Smooth muscle cell (in vitro differentiated cells): ENCODE results near the gene L1CAM. TPM values are rescaled to one million over a fixed set of nuclear protein-coding genes. Genes with fewer than 3 reads are reported as not detected.

Experiments used
- DNase-seq: peaks from one replicate; lab custom pipeline; 2025; ENCODE audit not compliant: unreplicated experiment; lab: John Stamatoyannopoulos, UW
- H2AFZ ChIP-seq: fragments of 200-600 bp; sonication (generic); 2 replicates; pipeline ENCODE4 v1.6.0; 2016; ENCODE audit warnings: antibody characterized with exemption, low read depth, mild to moderate bottlenecking
- H3F3A ChIP-seq: fragments of 200-600 bp; sonication (generic); 2 replicates; pipeline ENCODE4 v1.6.0; 2017; ENCODE audit warnings: antibody characterized with exemption, low read depth
- H3K27ac ChIP-seq: fragments of 200-600 bp; sonication (generic); 2 replicates; pipeline ENCODE4 v1.5.1; 2016; ENCODE audit warnings: low read depth, mild to moderate bottlenecking
- H3K27me3 ChIP-seq: fragments of 200-600 bp; sonication (generic); 2 replicates; pipeline ENCODE4 v1.6.1; 2016; ENCODE audit warnings: low read depth, mild to moderate bottlenecking
- H3K36me3 ChIP-seq: fragments of 200-600 bp; sonication (generic); 2 replicates; pipeline ENCODE4 v1.5.1; 2016; ENCODE audit warnings: low read depth
- H3K4me1 ChIP-seq: fragments of 200-600 bp; sonication (generic); 2 replicates; pipeline ENCODE4 v1.5.1; 2016; ENCODE audit warnings: low read depth
- H3K4me2 ChIP-seq: fragments of 200-600 bp; sonication (generic); 2 replicates; pipeline ENCODE4 v1.6.0; 2016; ENCODE audit warnings: mild to moderate bottlenecking
- H3K4me3 ChIP-seq: fragments of 200-600 bp; sonication (generic); 2 replicates; pipeline ENCODE4 v1.5.1; 2016; ENCODE audit warnings: mild to moderate bottlenecking
- H3K79me2 ChIP-seq: fragments of 200-600 bp; sonication (generic); 2 replicates; pipeline ENCODE4 v1.6.0; 2016; ENCODE audit warnings: low read depth, mild to moderate bottlenecking
- H3K9ac ChIP-seq: fragments of 200-600 bp; sonication (generic); 2 replicates; pipeline ENCODE4 v1.6.0; 2016; ENCODE audit warnings: low read depth
- H3K9me3 ChIP-seq: fragments of 200-600 bp; sonication (generic); replicated peaks from 2 replicates; pipeline ENCODE4 v1.5.1; 2016; ENCODE audit warnings: low read depth
- H4K20me1 ChIP-seq: fragments of 200-600 bp; sonication (generic); 2 replicates; pipeline ENCODE4 v1.6.0; 2016; ENCODE audit warnings: low read depth
- CTCF ChIP-seq: fragments of 200-600 bp; sonication (generic); IDR thresholded peaks from 2 replicates; pipeline ENCODE4 v1.5.1; 2017; ENCODE audit warnings: borderline replicate concordance, mild to moderate bottlenecking, antibody characterized with exemption; ENCODE audit not compliant: insufficient read depth, poor library complexity, severe bottlenecking
- WGBS: methylation state at CpG from one replicate; pipeline ENCODE4 v1.1.7; 2016; ENCODE audit warnings: low lambda C conversion rate; 5-methylcytosine and 5-hydroxymethylcytosine counted together
- polyA plus RNA-seq: library from polyadenylated mRNA; unstranded; fragments of >200 nt; fragmentation: Nextera tagmentation; extraction: Ambion mirVana; gene quantifications from 2 replicates; pipeline ENCODE4 v1.2.1, GENCODE V29; 2016
- total RNA-seq: library from RNA; depleted of rRNA; stranded (reverse); fragments of >200 nt; gene quantifications from 2 replicates; pipeline ENCODE4 v1.2.3, GENCODE V29; 2014

The L1CAM gene
- total and polyA plus RNA-seq, 2 experiments from 2014 or later: 27.2 to 68.7 TPM

- Histone ChIP-seq H3K27me3 (no peaks in the 10 kb centered on the region), H3K4me3 (no peak overlapping the region), H4K20me1 (no peaks in the 10 kb centered on the region), H3K27ac (no peak overlapping the region), H3K79me2 (no peaks in the 10 kb centered on the region), H3K36me3 (no peaks in the 10 kb centered on the region), H3K9me3 (no peaks in the 10 kb centered on the region), H2AFZ (no peak overlapping the region), H3K4me2 (no peak overlapping the region), H3K9ac (no peak overlapping the region), H3F3A (no peaks in the 10 kb centered on the region), H3K4me1 (no peaks in the 10 kb centered on the region)
- 83% methylated on average over 21 of the region's 37 CpGs for WGBS
- DNase-seq: no peak
- TF ChIP-seq CTCF: no peak
Measured at GRCh38 chrX:153909024-153909979, 23.3 kb upstream of the L1CAM start.

GRCh38 chrX:153908219-153908860 lies 22.4 kb upstream of the L1CAM start:
- H2AFZ ChIP-seq: no peak overlapping the region
- H3K27ac ChIP-seq: no peak overlapping the region
- no peaks in the 10 kb centered on the region for H3K36me3 ChIP-seq
- H3F3A ChIP-seq: no peaks in the 10 kb centered on the region
- H4K20me1 ChIP-seq: no peaks in the 10 kb centered on the region
- H3K27me3 ChIP-seq: no peaks in the 10 kb centered on the region
- H3K4me1 ChIP-seq: no peaks in the 10 kb centered on the region
- H3K4me2 ChIP-seq: no peak overlapping the region
- 93% methylated on average over 22 of the region's 23 CpGs for WGBS
- DNase-seq: no peak
- H3K9me3 ChIP-seq: no peaks in the 10 kb centered on the region
- no peak overlapping the region for H3K9ac ChIP-seq
- no peak for TF ChIP-seq CTCF
- H3K4me3 ChIP-seq: no peak overlapping the region
- H3K79me2 ChIP-seq: no peaks in the 10 kb centered on the region

GRCh38 chrX:153907456-153907855 lies 21.5 kb upstream of the L1CAM start:
- no peak for TF ChIP-seq CTCF
- H3K9ac ChIP-seq: no peak overlapping the region
- H3K27me3 ChIP-seq: no peaks in the 10 kb centered on the region
- H3K9me3 ChIP-seq: no peaks in the 10 kb centered on the region
- H3F3A ChIP-seq: no peaks in the 10 kb centered on the region
- H3K27ac ChIP-seq: no peak overlapping the region
- H2AFZ ChIP-seq: no peak overlapping the region
- no peak overlapping the region for H3K4me2 ChIP-seq
- no peaks in the 10 kb centered on the region for H4K20me1 ChIP-seq
- no peak for DNase-seq
- H3K4me3 ChIP-seq: no peak overlapping the region
- H3K36me3 ChIP-seq: no peaks in the 10 kb centered on the region
- H3K79me2 ChIP-seq: no peaks in the 10 kb centered on the region
- no peaks in the 10 kb centered on the region for H3K4me1 ChIP-seq
- WGBS: 88% methylated on average over 5 of the region's 12 CpGs
